ENCODE data around the gene DPYD. TPM values are rescaled to one million over a fixed set of nuclear protein-coding genes. Genes with fewer than 3 reads are reported as not detected.

The DPYD gene
- total and polyA plus RNA-seq, 7 donors = 2.5 to 7.3 (median 5.1) TPM

DNA sequence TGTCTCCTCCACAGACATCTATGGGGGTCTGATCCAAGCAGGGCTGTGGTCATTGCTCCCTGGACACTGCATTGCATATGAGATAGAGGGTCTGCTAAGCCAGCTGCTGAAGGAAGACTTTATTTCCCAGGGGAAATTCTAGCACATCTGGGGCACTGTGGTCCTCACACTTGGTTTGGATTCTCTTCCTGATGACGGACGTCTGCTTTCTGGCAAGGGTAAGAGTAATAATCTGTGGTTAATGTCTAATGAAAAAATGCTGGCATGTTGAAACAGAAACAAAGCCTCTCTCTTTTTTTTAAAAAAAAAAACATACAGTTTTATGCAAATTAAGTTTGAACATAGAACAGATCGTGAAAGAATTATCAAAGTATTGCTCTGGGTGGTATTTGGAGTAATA lies 553.9 kb downstream of the DPYD start:
- H3K27ac ChIP-seq = no peak overlapping the region
- TF ChIP-seq CTCF (IDR thresholded peaks at IDR 0.05) = no peak
- 29 to 60% (median 54%) methylated on average over 3 of the region's 3 CpGs for WGBS, 3 donors
- no peaks in the 10 kb centered on the region for H3K9me3 ChIP-seq
- no peaks in the 10 kb centered on the region for H3K36me3 ChIP-seq (ENCODE audit: insufficient read depth in 1 of 2, low read depth in 1 of 2)
- no peak overlapping the region for H3K4me3 ChIP-seq
- no peaks in the 10 kb centered on the region for H3K27me3 ChIP-seq (ENCODE audit: insufficient read depth in 3 of 3, low read length in 2 of 3)
- intact Hi-C loops (cut with DNase I) = no loop called here
- no peaks in the 10 kb centered on the region for H3K4me1 ChIP-seq
- no peak for ATAC-seq
- no peak for DNase-seq

- H3K4me1 ChIP-seq = no peaks in the 10 kb centered on the region
- H3K9me3 ChIP-seq = no peaks in the 10 kb centered on the region
- WGBS, 3 donors = 91 to 93% (median 92%) methylated on average over 4 of the region's 4 CpGs
- no peaks in the 10 kb centered on the region for H3K27me3 ChIP-seq (ENCODE audit: insufficient read depth in 3 of 3, low read length in 2 of 3)
- ATAC-seq = no peak
- intact Hi-C loops (cut with DNase I) = no loop called here
- H3K4me3 ChIP-seq = no peak overlapping the region
- H3K36me3 ChIP-seq (ENCODE audit: insufficient read depth in 1 of 2, low read depth in 1 of 2) = no peaks in the 10 kb centered on the region
- no peak overlapping the region for H3K27ac ChIP-seq
- no peak for DNase-seq
- TF ChIP-seq CTCF (IDR thresholded peaks at IDR 0.05) = no peak
Observed at GRCh38 chr1:97365026-97365425, 555.8 kb downstream of the DPYD start.

DNA sequence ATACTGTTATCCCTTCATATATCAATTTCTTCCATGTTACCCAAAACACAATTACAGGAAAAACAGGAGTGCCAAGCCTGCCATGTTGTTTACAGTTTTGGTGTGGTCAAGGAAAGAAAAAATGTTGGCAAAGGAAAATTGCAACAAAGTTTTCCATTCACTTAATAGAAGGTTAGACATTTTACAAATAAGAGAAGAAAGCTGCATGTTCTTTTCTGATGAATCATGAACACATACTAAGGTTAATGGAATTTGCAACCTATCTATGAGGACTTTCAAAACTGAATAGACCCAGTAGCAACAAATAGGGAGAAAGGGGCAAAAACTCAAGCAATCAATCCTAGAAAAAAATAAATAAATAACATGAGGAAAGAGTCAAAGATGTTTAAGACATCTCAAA lies 556.7 kb downstream of the DPYD start:
- no peaks in the 10 kb centered on the region for H3K27me3 ChIP-seq (ENCODE audit: insufficient read depth in 3 of 3, low read length in 2 of 3)
- DNase-seq (no peak), ATAC-seq (no peak)
- H3K4me1 ChIP-seq = no peaks in the 10 kb centered on the region
- H3K9me3 ChIP-seq = no peaks in the 10 kb centered on the region
- H3K4me3 ChIP-seq = no peak overlapping the region
- H3K36me3 ChIP-seq (ENCODE audit: insufficient read depth in 1 of 2, low read depth in 1 of 2) = no peaks in the 10 kb centered on the region
- TF ChIP-seq CTCF (IDR thresholded peaks at IDR 0.05) = no peak
- no peak overlapping the region for H3K27ac ChIP-seq
- intact Hi-C loops (cut with DNase I) = no loop called here

- no peaks in the 10 kb centered on the region for H3K36me3 ChIP-seq (ENCODE audit: insufficient read depth in 1 of 2, low read depth in 1 of 2)
- 95 to 100% (median 96%) methylated on average over 1 of the region's 1 CpG for WGBS, 3 donors
- intact Hi-C loops (cut with DNase I) = no loop called here
- no peaks in the 10 kb centered on the region for H3K4me1 ChIP-seq
- no peak for TF ChIP-seq CTCF (IDR thresholded peaks at IDR 0.05)
- no peak for DNase-seq
- H3K27ac ChIP-seq = no peak overlapping the region
- H3K27me3 ChIP-seq (ENCODE audit: insufficient read depth in 3 of 3, low read length in 2 of 3) = no peaks in the 10 kb centered on the region
- no peak overlapping the region for H3K4me3 ChIP-seq
- no peaks in the 10 kb centered on the region for H3K9me3 ChIP-seq
- no peak for ATAC-seq
Observed at GRCh38 chr1:97356309-97356708, 564.5 kb downstream of the DPYD start.

DNA sequence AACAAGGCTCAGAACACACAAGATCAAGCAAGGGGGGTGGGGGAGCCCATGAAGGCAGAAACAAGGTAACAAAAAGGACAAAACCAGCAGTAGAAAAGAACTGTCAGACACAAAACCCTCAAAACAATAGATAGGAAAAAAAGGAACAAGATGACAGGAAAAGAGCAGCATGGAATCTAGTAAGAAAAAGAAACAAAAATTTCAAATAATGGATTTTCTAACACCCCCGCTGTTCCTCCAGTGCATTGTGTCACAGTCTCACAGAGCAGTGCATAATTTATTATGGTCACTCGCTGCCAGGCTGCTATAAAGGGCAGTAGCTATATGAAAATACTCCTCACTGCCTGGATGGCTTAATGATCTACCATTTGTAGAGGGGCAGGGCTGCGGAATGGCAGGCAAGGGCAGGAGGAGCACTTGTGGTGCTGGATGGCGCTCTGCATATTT lies 567.9 kb downstream of the DPYD start:
- Histone ChIP-seq H3K36me3 (ENCODE audit: insufficient read depth in 1 of 2, low read depth in 1 of 2) (no peaks in the 10 kb centered on the region), H3K27ac (no peak overlapping the region), H3K27me3 (ENCODE audit: insufficient read depth in 3 of 3, low read length in 2 of 3) (no peaks in the 10 kb centered on the region), H3K4me3 (no peak overlapping the region), H3K9me3 (no peaks in the 10 kb centered on the region), H3K4me1 (no peaks in the 10 kb centered on the region)
- ATAC-seq (no peak), DNase-seq (no peak)
- intact Hi-C loops (cut with DNase I) = no loop called here
- WGBS, 3 donors = 84 to 93% (median 90%) methylated on average over 4 of the region's 4 CpGs
- TF ChIP-seq CTCF (IDR thresholded peaks at IDR 0.05) = no peak

Data from psoas muscle (tissue), 8 donors.